ENCODE data around the gene UCK2. TPM values are rescaled to one million over a fixed set of nuclear protein-coding genes. Genes with fewer than 3 reads are reported as not detected.

The UCK2 gene
- total and polyA plus RNA-seq, 2 experiments from 2014 or later = 101 to 149 TPM

GRCh38 chr1:165836664-165837482 lies 9.5 kb downstream of the UCK2 start (continued):
- no peak for TF ChIP-seq EZH2 (IDR thresholded peaks at IDR 0.05; ENCODE audit: low read depth, unreplicated experiment)
- no peak for TF ChIP-seq ZNF331 (CRISPR knock-in tag; IDR thresholded peaks at IDR 0.05; ENCODE audit: low read depth)
- TF ChIP-seq ETS1 (IDR thresholded peaks at IDR 0.05) = no peak
- TF ChIP-seq EZH2phosphoT487 (IDR thresholded peaks at IDR 0.05; ENCODE audit: unreplicated experiment) = no peak
- no peak for TF ChIP-seq STAT1 (IDR thresholded peaks at IDR 0.05; ENCODE audit: unreplicated experiment)

DNA sequence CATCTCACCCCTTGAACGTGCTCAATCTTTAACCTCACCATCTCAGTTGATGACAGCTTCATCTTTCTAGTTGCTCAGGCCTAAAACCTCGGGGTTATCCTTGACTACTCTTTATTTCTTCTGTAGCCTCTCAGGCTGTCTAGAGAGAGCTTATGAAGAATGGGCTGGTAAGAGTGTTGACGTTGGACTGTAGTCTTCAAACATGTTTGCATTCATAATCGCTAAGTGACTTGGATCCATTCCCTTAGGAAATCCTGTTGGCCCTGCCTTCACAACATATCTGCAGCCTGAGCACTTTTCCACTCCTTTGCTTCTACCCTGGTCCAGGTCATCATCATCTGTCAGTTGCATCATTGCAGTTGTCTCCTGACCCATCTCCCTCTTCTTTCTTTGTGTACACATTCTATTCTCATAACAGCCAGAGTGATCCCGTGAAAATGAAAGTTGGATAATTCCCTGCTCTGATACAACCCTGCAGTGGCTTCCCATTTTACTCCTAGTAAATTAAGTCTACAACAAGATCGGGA lies 10.5 kb downstream of the UCK2 start:
- peaks cover 100% of the 10 kb centered on the region for H3K79me2 ChIP-seq (replicated peaks; ENCODE audit: insufficient read depth)
- peaks cover 4% of the 10 kb centered on the region; the same call in 1 of the 2 replicates for H3F3A ChIP-seq (replicated peaks; ENCODE audit: low read depth)
- no peaks in the 10 kb centered on the region for H3K9me3 Mint-ChIP-seq
- H3K27me3 ChIP-seq (ENCODE audit: insufficient read depth) = no peaks in the 10 kb centered on the region
- H3K9me2 ChIP-seq (ENCODE audit: insufficient read depth) = no peaks in the 10 kb centered on the region
- no peak overlapping the region for H2AFZ ChIP-seq
- peaks cover 85% of the 10 kb centered on the region for H4K20me1 ChIP-seq (replicated peaks; ENCODE audit: insufficient read depth)
- H3K4me3 ChIP-seq = 0 out of 2 replicates have a peak overlapping the region, but pooled peaks have one; percentile 9
- no peak overlapping the region; the same call in 1 of the 2 replicates for H3K27ac ChIP-seq (ENCODE audit: low read depth)
- H3K4me1 Mint-ChIP-seq = peaks cover 76% of the 10 kb centered on the region
- H3K4me3 Mint-ChIP-seq = no peak overlapping the region; the same call in 2 of the 3 replicates
- no peak for DNase-seq (ENCODE audit: low spot score)
- peaks cover 8% of the 10 kb centered on the region for H3K27me3 Mint-ChIP-seq (ENCODE audit: insufficient read depth, low read depth, poor library complexity)
- no peaks in the 10 kb centered on the region for H3K36me3 ChIP-seq (ENCODE audit: insufficient read depth)
- H3K36me3 Mint-ChIP-seq (ENCODE audit: low read depth) = 0 out of 3 replicates have a peak, but pooled peaks cover 6% of the 10 kb centered on the region
- no peak for ATAC-seq
- H3K4me1 ChIP-seq (ENCODE audit: insufficient read depth) = peaks cover 93% of the 10 kb centered on the region
- peak overlapping the region; percentile 5; the same call in 1 of the 2 replicates for H3K27ac Mint-ChIP-seq
- peak overlapping the region; percentile 62 for H3K4me2 ChIP-seq
- TF ChIP-seq ZNF462 (CRISPR knock-in tag; IDR thresholded peaks at IDR 0.05) (no peak), JUNB (IDR thresholded peaks at IDR 0.05; ENCODE audit: unreplicated experiment) (no peak), ZNF331 (CRISPR knock-in tag; IDR thresholded peaks at IDR 0.05; ENCODE audit: low read depth) (no peak), REST (IDR thresholded peaks at IDR 0.05; ENCODE audit: unreplicated experiment) (no peak), POLR2AphosphoS5 (IDR thresholded peaks at IDR 0.05; ENCODE audit: low read depth) (no peak), ETS1 (IDR thresholded peaks at IDR 0.05) (no peak)
